Activated CD4-positive, alpha-beta T cell treated with anti-CD3 and anti-CD28 coated beads, Interleukin-2, Interleukin-6, amounts not matched to agents 100 ng/mL and 50 ng/mL, durations not matched to agents 16 hours and 8 hours (primary cell): ENCODE measurements around the gene CDH13.
"Not testable (repeated sequence)": the region's sequence is repeated elsewhere in the genome, so short reads cannot be mapped to it uniquely, and the experiment has no call there.

Experiments used
- DNase-seq: peaks from one replicate; pipeline ENCODE4 v3.0.0-alpha.2; 2020

The CDH13 gene

DNA sequence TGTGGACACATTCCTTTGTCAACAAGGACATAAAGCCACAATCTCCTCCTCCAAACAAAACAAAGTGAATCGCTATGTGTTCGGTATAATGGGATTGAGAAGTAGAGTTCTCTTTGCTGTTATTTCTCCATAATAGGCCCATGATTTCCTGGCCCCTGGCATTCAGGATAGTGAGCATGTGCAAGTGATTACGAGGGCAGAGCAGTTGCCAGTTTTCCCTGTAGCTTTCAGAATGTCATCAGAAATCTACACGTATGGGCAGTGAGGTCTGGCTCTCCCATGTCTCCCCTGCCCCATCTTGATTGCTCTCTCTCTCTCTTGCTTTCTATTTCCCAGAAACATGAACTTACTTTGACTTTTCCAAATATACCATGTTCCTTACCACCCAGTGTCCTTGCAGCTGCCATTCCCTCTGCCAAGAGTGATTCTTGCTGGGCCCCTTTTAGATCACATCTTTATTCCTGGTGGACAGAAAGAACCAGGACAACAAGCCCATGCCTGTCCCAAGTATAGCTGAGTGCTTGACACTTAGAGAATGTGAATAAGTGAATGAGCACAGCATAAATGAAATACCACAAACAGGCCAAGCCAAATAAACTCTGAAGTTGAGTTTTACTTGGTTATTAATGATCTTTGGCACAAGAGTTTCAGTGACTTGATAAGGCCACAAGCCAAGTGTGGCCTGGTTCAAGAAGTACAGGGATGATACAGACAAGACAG lies 273.1 kb downstream of the CDH13 start:
- DNase-seq, result no peak

DNA sequence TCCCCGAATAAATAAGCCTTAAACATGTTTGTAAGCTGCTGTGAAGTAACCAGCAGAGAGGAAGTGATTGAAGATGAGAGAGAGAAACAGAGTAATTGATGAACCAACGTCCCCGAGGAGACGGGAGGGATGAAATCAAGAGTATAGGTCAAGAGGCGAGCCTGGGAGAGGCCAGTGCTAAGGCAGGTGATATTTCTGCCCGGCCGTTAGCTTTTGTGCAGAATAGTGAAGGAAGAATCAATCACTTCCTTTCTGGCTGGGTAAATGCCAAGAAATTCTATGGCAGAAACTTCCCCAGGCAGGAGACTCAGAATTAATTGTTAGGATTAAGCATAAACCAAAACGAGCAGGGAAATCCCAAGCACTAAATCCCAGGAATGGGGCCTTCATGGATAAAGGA lies 273.8 kb downstream of the CDH13 start:
- no peak for DNase-seq

DNA sequence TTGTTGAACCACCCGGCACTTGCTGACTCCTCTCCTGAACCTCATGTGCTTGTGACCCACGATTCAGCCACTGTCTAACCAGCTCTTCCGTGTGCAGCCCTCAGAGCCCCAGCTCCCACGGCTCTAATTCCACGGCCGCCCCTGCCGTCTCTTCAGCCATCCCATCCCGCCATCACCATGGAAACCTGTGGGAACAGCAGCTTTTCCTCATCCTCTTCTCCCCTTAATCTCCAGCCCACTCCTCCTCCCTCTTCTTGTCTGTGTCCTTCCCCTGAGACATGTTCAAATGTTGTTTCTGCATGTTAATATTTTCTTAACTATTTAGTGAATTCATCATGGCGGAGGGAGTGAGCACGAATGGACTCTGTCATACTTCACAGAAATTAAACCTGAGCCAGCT lies 285.2 kb downstream of the CDH13 start:
- no peak for DNase-seq

DNA sequence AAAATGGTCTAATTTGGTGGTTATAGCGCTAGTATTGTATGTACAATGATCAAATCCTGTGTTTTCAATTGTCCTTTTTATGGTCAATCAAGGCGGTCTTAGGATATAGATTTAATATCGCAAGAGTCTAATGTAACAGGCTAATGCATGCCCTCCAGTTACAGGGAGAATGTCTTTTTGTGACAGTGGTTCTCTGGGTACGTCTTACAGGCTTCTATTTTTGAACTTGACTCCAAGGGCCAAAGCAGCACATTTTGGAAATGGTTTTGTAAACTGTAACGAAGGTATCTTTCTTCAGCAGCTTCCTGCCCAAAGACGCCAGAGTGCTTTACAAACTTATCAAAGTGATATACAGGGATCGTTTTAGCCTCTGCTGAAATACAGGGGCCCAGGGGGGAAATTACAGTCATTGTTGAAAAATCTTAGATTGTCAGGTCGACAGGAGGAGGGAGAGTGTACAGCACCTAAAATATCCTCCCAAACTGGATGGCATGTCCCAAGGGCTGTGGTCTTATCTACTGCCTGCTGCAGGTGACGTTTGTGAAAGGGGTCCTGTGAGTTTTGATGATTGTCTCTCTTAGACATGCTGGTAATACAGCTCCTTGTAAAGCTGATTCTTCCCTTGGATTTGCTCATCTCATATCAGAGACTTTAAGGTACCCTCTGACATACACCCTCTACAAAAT lies 288.5 kb downstream of the CDH13 start:
- no peak for DNase-seq

DNA sequence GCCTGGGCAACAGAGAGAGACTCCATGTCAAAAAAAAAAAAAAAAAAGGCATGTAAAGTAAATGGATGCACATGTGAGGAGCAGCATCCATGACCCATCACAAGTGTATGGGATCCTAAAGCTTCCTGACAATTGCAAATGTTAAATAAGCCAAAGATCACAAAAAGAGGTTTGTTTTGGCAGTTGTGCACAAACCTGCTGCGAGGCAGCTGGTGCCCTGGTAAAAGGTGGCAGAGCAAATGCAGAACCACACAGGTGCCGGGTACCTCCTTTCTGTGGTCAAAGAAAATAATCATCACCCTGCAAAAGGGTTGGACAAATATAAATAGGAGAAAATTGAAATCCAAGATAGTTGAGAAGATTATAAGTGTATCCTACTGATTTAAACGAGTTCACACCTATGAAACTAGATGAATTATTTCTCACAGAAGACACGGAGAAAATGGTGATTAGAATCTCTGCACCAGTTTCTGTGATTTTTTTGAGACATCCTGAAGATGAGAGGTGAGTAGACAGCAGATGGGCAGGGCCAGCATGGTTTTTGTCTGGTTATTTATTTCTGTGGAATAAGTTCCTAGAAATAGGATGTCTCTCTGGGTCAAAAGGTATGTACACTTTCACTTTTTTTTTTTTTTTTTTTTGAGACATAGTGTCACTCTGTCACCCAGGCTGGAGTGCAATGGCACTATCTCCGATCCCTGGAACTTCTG lies 291.3 kb downstream of the CDH13 start:
- DNase-seq, result no peak

DNA sequence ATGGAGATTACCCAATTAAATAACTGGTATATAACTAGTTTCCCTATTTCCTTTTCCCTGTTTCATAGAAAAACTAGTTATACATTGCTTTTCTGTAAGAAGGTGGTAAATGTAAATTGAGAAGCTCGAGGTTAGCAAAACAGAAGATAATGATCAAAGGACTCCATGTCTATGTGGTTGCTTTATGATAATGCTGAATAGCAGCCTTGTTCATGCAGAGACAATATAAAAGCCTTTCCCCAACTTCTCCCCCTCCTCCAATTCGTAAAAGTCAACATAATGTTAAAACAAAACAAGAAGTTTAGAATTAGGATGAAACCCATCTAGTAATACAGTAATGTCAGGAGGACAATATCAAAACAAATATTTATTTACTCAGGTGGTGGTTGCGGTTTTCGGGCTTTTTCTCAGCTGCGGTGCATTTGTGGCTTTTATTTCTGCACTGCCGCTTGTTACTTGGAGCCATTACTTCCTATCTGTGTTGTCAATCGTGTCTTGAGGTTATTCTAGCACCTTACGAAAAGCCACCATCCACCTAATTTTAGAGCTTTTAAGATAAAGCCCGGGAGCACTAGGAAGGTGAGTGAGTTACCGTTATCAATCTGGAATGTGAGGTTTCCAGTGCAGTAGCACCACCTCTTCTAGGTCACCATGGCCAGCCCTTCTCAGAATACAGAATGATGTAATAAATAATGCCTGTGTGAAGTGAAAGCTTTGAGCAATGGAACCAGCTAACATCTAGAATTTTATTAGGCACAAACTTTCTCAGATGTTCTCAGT lies 297.5 kb downstream of the CDH13 start:
- peak; percentile 46 for DNase-seq

DNA sequence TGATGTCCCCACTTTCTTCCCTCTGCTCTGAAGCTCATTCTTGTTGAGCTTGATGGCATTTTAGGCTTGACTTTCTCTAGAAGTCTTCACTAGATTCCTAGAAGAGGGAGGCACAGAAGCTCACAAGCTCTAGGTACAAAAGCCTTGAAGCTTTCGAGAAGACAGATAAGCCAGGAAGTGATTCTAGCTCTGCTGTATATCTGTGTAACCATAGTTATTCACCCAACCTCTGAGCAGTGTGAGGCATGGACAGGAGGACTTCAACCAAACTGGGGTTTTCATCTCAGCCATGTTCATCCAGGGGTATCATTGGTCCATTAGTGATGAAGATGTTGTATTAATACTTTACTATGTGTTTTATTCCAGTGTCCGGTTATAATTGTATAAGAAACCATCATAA lies 299.7 kb downstream of the CDH13 start:
- no peak for DNase-seq

DNA sequence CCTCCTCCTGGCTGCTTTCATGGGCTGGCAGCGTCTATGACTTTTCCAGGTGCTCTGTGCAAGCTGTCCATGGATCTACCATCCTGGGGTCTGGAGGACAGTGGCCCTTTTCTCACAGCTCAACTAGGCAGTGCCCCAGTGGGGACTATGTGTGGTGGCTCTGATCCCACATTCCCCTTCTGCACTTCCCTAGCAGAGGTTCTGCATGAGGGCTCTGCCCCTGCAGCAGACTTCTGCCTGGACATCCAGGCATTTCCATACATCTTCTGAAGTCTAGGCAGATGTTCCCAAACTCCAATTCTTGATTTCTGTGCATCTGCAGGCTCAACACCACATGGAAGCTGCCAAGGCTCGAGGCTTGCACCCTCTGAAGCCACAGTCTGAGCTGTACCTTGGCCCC lies 307.2 kb downstream of the CDH13 start:
- not testable (repeated sequence) for DNase-seq

DNA sequence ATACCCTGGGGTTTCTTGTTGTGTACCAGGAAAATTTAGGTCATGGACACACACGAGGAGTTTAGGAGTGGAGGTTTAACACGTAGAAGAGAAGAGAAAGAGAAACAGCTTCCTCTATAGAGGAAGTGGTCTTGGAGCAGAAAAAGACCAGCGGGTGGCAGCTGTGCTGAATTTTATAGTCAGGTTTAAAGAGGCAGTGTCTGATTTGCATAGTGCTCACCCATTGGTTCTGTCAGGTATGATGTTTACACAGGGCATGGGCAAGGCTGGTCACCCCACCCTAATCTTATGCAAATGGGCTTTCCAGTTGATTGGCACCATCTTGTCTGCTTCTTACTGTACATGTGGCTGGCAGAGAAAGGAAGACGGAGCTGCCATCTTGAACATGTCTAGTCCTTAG lies 309.0 kb downstream of the CDH13 start:
- no peak for DNase-seq

DNA sequence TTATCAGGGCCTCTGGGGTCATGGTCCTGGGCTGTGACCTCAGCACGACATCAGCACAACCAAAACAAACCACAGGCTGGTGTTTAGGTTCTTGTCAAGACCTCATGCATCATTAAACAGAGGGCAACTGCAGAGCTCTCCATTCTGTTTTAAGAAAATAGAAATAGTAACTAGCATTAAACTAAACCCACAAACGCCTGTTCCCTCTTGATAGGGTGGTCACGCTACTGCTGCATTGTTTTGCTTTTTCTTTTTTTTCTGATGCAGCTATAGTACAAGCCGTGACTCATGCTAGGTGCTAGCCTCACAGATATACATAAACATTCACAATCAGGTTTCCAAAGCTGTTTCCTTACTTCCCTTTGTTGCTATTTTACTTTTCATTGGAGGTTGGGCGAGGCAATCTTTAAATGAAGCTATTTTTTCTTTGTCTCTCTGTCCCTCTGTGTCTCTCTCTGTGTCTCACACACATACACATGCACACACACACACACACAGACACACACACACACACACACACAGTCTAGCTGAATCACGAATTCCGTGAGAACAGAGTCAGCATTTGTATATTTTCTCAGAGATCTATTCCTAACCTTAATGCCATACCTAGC lies 310.3 kb downstream of the CDH13 start:
- DNase-seq, result no peak

DNA sequence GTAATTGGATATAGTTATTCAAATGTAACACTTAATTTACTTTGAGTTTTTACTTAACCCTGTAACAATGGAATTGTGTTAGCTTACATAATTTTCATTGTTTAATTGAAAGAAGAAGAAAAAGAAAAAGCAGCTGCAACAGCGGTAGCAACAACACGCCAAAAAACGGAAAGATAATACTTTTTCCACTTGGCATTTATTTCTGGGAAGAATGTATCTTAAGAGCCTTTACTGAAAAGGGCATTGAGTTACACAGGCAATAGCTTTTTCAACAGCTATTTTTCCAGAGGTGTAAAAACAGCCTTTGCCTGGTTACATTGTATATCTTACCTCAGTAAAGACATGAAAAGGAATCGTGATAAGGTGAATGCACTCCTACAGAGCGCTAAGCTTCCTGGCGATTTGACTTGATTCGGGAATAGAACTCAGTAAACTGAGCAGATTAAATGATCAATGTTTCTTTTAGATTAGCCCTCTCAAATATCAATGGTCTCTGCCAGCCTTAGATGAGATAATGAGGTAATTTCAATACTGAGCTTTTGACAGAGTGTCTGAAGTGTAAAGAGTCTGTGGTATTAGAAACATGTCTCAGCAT lies 311.3 kb downstream of the CDH13 start:
- DNase-seq, result no peak

DNA sequence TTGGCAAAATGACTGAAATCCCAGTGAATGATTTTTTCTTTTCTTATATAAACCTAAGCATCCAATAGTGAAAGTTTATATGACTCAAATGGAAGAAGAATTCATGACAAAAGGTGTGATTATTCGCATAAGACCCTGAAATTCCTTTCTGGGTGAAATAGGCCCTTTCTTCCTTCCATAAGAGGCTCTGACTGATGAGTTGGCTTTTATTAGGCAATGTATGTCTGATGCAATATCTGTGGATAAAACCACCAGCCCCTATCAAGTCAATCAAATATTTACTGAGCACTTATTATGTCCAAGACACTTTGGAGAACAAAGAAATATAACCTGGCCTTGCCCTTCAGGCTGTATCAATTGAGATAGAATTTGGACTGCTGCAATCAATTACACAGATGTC lies 316.6 kb downstream of the CDH13 start:
- no peak for DNase-seq

DNA sequence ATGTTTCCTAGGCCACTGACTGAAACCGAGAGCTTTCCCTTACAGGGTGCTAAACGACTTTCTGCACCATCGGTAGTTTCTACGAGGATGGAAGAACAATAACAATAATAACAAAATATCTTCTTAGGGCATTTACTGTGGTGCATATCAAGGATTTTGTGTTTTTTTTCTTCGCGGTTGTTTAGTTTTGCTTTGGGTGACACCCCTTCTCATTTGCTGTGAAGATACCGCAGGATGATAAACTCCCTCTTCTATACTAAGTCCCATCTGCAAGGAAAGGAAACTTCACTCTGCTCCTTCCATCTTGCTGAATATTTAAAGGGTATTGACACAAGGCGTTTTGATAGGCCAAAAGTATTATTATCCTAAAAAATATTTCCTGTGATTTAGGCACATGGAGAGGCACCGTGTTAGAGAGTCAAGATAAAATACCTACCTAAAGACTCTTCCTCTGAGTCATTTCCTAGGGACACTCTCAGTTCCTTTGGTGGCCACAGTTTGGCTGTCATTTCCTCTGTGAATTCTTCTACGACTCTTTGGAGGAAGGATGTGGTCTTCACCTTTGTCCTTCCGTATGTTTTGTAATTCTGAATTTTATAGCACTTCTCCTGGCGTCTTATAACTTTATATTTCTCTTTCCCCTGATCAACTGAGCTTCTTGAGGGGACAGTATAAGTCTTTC lies 318.8 kb downstream of the CDH13 start:
- peak; percentile 42 for DNase-seq

DNA sequence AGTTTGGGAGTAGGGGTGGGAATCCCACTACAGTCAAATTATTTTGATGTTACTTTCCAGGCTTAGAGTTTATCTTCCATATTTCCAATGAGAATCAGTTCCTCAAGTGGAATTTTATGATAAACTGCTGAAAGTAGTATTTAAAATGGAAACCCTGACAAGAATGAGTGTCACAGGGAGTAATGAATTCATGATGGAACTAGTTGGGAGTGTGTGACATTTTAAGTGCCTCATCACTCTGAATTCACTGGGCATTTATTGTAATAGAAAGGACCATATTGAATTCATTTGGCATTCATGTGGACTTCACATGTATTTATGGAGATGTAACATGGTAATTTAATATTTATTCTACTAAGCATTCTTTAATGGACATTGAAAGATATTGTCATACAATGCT lies 320.9 kb downstream of the CDH13 start:
- no peak for DNase-seq

DNA sequence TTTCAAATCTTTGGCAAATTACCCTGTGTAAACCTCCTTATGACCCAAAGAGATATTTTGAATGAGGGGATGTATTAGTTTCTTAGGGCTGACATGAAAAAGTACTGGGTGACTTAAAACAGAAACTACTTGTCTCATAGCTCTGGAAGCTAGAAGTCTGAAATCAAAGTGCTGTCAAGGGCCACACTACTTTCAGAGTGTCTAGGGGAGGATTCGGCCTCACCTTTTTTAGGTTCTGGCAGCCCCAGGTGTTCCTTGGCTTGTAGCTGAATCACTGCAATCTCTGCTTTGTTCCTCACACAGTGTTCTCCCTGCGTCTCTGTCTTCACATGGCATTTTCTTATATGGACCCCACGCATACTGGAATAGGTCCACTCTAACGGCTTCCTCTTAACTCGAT lies 322.2 kb downstream of the CDH13 start:
- no peak for DNase-seq

DNA sequence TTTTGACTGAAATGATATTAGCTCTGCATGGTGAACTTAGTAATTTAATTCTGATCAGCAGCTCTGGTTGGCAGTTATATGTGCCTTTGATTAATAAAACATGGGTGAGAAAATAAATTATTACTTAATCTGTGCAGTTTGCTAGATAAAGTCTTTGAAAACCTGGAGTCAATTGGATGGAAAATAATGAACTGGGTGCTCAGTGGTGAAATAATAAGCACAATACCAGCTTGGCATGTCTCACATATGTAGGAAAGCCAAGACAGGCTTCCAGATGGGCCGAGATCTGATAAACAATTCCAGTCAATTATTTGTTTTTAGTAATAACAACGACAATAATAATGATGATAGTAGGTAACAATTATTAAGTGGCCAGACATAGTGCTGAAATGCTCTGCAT lies 326.7 kb downstream of the CDH13 start:
- no peak for DNase-seq

DNA sequence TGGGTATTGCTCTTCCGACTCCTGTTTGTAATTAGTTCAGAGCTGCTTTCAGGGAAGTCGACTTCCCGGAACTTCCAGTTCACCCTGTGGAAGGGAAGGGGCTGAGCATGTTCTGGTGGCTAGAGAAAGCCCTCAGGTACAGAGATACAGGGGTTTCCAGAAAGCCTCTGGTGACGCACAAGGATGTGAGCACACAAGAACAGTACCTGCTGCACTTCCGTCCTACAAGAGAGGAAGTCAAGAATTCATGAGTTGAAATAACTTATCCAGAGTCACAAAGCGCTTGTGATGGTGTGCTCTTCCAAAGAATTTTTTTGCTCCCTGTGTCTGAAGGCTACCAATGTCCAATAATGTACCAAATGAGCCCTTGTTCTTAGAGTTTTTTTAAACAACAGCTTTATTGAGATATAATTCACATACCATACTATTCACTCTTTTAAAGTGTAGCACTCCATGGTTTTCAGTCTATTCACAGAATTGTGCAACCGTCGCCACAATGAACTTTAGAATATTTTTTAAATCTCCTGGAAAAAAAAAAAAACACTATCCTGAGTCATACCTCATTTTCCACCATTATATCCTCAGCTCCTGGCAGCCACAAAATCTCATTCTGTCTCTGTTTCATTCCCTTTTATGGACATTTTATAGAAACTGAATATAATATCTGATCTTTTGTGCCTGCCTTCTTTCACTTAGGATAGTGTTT lies 327.6 kb downstream of the CDH13 start:
- no peak for DNase-seq

DNA sequence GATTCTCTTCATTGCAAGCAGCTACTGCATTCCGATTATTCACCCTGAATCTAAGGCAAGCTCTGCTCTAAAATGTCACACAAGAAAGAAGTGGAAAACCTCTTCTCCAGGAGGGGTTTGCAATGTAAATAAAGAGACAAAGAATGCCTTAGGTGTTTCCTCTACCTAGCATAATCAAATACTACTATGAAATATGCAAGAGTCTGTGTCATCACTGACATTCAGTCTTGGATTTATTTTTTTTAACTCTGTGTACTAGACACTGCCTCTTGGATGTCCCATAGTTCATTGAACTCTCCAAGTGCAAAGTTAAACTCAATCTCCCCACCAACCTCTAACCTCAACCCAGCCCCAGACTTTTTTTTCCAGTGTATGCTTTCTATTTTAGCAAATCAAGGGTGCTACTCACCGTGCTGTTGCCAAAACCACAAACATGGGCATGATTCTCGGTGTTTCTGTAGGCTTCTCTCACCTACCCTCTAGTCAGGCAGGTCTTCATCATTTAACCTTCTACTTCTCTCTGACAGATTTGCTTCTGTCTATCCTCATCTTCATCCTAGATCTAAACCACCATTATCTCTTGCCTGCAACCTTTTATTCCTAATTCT lies 329.1 kb downstream of the CDH13 start:
- no peak for DNase-seq

DNA sequence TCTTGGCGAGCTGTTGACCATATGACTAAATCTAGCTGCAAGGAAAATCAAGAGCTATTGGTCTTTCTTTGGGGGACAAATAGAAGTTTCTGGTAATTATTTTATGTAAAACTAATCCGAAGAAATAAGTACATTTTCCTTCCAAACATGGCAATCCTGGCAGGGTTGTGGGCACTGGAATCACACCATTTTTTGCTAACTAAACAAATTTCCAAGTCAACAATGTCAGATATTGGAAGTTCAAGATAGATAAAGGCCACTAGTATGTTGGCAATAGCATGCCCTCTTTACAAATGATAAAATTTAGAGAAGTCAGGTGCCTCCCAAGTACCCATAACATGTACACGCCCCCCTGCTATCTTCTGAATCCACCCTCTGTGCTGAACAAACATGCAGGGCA lies 330.4 kb downstream of the CDH13 start:
- DNase-seq, result no peak

DNA sequence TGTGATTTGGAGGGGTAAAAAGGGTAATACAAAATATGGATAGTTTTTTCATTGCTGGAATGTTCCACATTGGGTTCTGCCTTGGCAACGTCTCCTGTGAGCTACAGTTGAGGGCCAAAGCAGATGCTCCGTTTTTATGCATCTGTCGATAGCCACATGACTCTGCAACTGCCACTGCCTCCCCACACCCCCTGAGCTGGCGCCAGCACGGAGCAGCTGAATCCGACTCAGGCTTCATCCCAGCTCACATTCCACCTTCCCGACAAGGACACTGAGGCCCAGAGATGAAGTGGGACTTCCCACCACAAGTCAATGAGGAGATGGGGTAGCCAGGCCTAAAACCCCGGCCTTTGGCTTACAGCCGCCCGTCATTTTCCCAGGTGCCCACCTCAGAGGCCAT lies 334.1 kb downstream of the CDH13 start:
- DNase-seq, result no peak

DNA sequence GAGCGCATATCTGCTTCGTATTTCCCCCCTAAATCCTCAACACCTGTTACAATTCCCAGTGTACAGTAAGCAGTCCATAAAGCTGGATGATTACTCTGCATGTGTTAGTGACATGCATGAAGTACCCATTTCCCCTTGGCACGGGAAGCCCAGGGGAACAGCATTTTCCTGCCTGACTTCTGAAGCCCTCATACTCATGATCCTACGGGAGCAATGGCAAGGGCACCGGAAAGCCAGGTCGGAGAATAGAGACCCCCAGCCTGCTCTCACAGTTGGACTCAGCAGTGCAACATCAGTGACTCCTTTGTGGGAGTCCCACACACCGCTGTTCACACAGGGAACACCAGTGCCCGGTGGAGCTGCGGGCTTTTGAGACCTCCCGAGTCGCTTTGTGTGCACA lies 336.9 kb downstream of the CDH13 start:
- DNase-seq, result no peak
